Loucy (cell line): ENCODE measurements around the gene WDR33.

Source experiments
- H2AFZ ChIP-seq: fragments of 200-600 bp; sonication (generic); 2 replicates; pipeline ENCODE4 v1.6.0; 2016; ENCODE audit warnings: antibody characterized with exemption, mild to moderate bottlenecking, low read length, moderate library complexity
- H3F3A ChIP-seq: fragments of 200-600 bp; 2 replicates; pipeline ENCODE4 v1.6.0; 2016; ENCODE audit warnings: antibody characterized with exemption, low read depth, mild to moderate bottlenecking
- H3K27me3 ChIP-seq: fragments of 200-600 bp; sonication (generic); 2 replicates; pipeline ENCODE4 v1.6.1; 2014; ENCODE audit warnings: low read length, mild to moderate bottlenecking; ENCODE audit not compliant: insufficient read depth, poor library complexity, severe bottlenecking
- H3K36me3 ChIP-seq: fragments of 200-600 bp; sonication (generic); 2 replicates; pipeline ENCODE4 v1.6.1; 2016; ENCODE audit warnings: low read length; ENCODE audit not compliant: insufficient read depth
- H3K4me1 ChIP-seq: fragments of 200-600 bp; sonication (generic); 2 replicates; pipeline ENCODE4 v1.5.1; 2014; ENCODE audit warnings: low read length, mild to moderate bottlenecking; ENCODE audit not compliant: insufficient read depth, poor library complexity, severe bottlenecking
- H3K4me2 ChIP-seq: fragments of 200-600 bp; sonication (generic); 2 replicates; pipeline ENCODE4 v1.6.0; 2014; ENCODE audit warnings: antibody characterized with exemption, low read length, low read depth, mild to moderate bottlenecking; ENCODE audit not compliant: poor library complexity, severe bottlenecking
- H3K4me3 ChIP-seq: fragments of 200-600 bp; sonication (generic); 2 replicates; pipeline ENCODE4 v1.5.1; 2014; ENCODE audit warnings: low read length, mild to moderate bottlenecking, mixed read lengths; ENCODE audit not compliant: poor library complexity, severe bottlenecking
- H3K79me2 ChIP-seq: fragments of 200-600 bp; sonication (generic); 2 replicates; pipeline ENCODE4 v1.6.1; 2014; ENCODE audit warnings: low read length; ENCODE audit not compliant: insufficient read depth
- H3K9ac ChIP-seq: fragments of 200-600 bp; sonication (generic); 2 replicates; pipeline ENCODE4 v1.6.0; 2014; ENCODE audit warnings: mild to moderate bottlenecking, low read depth, low read length, moderate library complexity; ENCODE audit not compliant: poor library complexity, severe bottlenecking
- H3K9me2 ChIP-seq: fragments of 200-600 bp; sonication (generic); replicated peaks from 2 replicates; pipeline ENCODE4 v1.6.1; 2016; ENCODE audit warnings: low read depth, low read length, mixed read lengths
- H3K9me3 ChIP-seq: fragments of 200-600 bp; sonication (generic); 2 replicates; pipeline ENCODE4 v1.6.1; 2014; ENCODE audit warnings: mild to moderate bottlenecking, antibody characterized with exemption, low read length, low read depth; ENCODE audit not compliant: insufficient read depth
- H4K20me1 ChIP-seq: fragments of 200-600 bp; sonication (generic); 2 replicates; pipeline ENCODE4 v1.6.0; 2014; ENCODE audit warnings: antibody characterized with exemption, low read length, mild to moderate bottlenecking; ENCODE audit not compliant: insufficient read depth, poor library complexity, severe bottlenecking
- CTCF ChIP-seq: fragments of 200-600 bp; sonication (generic); conservative IDR thresholded peaks from 2 replicates; pipeline ENCODE4 v1.5.1; 2014; ENCODE audit warnings: mild to moderate bottlenecking, antibody characterized with exemption, low read length
- EZH2phosphoT487 ChIP-seq: fragments of 200-600 bp; IDR thresholded peaks from 2 replicates; pipeline ENCODE4 v1.6.1; 2018; ENCODE audit warnings: antibody characterized with exemption, mild to moderate bottlenecking, moderate library complexity, borderline replicate concordance

The WDR33 gene

GRCh38 chr2:127697482-127698180, 113.3 kb downstream of the WDR33 start:
- Histone ChIP-seq H3F3A (no peaks in the 10 kb centered on the region), H3K27me3 (no peaks in the 10 kb centered on the region), H3K4me2 (no peak overlapping the region), H3K36me3 (no peaks in the 10 kb centered on the region), H2AFZ (no peak overlapping the region), H3K9me3 (no peaks in the 10 kb centered on the region), H3K9me2 (no peaks in the 10 kb centered on the region), H3K79me2 (peaks cover 5% of the 10 kb centered on the region), H3K9ac (no peak overlapping the region), H3K4me3 (no peak overlapping the region), H4K20me1 (peaks cover 5% of the 10 kb centered on the region), H3K4me1 (peaks cover 10% of the 10 kb centered on the region)
- TF ChIP-seq CTCF: no peak
- no peak for TF ChIP-seq EZH2phosphoT487

GRCh38 chr2:127695491-127696472, 115.2 kb downstream of the WDR33 start:
- Histone ChIP-seq H3K9me2 (no peaks in the 10 kb centered on the region), H3K4me1 (peaks cover 5% of the 10 kb centered on the region), H3K27me3 (no peaks in the 10 kb centered on the region), H3K36me3 (no peaks in the 10 kb centered on the region), H3K79me2 (no peaks in the 10 kb centered on the region), H4K20me1 (no peaks in the 10 kb centered on the region), H3K9me3 (peaks cover 5% of the 10 kb centered on the region; the same call in 1 of the 2 replicates), H3K4me3 (no peak overlapping the region), H3K9ac (no peak overlapping the region), H3K4me2 (no peak overlapping the region), H2AFZ (no peak overlapping the region), H3F3A (no peaks in the 10 kb centered on the region)
- TF ChIP-seq EZH2phosphoT487 (no peak), CTCF (no peak)

- Histone ChIP-seq H3K4me1 (no peaks in the 10 kb centered on the region), H4K20me1 (no peaks in the 10 kb centered on the region), H3K4me2 (no peak overlapping the region), H3K36me3 (no peaks in the 10 kb centered on the region), H3K79me2 (no peaks in the 10 kb centered on the region), H3K9me2 (no peaks in the 10 kb centered on the region), H3K9me3 (peaks cover 13% of the 10 kb centered on the region; the same call in 1 of the 2 replicates), H3K27me3 (no peaks in the 10 kb centered on the region), H3K4me3 (no peak overlapping the region), H3F3A (no peaks in the 10 kb centered on the region), H3K9ac (no peak overlapping the region), H2AFZ (no peak overlapping the region)
- TF ChIP-seq CTCF (no peak), EZH2phosphoT487 (no peak)
Measured at GRCh38 chr2:127694986-127695385, 116.0 kb downstream of the WDR33 start.
